Skeletal muscle satellite cell (primary cell): Measurements from ENCODE around the gene STK17A.

Experiments
- H3K27me3 ChIP-seq: 2 replicates; pipeline ENCODE4 v1.7.0; 2013; ENCODE audit warnings: low read length; ENCODE audit not compliant: control insufficient read depth, insufficient read depth
- H3K36me3 ChIP-seq: 2 replicates; pipeline ENCODE4 v1.7.0; 2013; ENCODE audit warnings: mild to moderate bottlenecking, control low read depth, low read length; ENCODE audit not compliant: insufficient read depth
- H3K4me1 ChIP-seq: 2 replicates; pipeline ENCODE4 v1.7.0; 2013; ENCODE audit warnings: low read length; ENCODE audit not compliant: control insufficient read depth, insufficient read depth
- H3K4me2 ChIP-seq: 2 replicates; pipeline ENCODE4 v1.7.0; 2013; ENCODE audit warnings: mild to moderate bottlenecking, low read length
- H3K4me3 ChIP-seq: 2 replicates; pipeline ENCODE4 v1.7.0; 2013; ENCODE audit warnings: low read length
- H3K9ac ChIP-seq: 2 replicates; pipeline ENCODE4 v1.7.0; 2013; ENCODE audit warnings: mild to moderate bottlenecking, low read depth, low read length, moderate library complexity
- H3K9me3 ChIP-seq: replicated peaks from 2 replicates; pipeline ENCODE4 v1.7.0; 2013; ENCODE audit warnings: mild to moderate bottlenecking, control low read depth, low read length

STK17A gene

DNA sequence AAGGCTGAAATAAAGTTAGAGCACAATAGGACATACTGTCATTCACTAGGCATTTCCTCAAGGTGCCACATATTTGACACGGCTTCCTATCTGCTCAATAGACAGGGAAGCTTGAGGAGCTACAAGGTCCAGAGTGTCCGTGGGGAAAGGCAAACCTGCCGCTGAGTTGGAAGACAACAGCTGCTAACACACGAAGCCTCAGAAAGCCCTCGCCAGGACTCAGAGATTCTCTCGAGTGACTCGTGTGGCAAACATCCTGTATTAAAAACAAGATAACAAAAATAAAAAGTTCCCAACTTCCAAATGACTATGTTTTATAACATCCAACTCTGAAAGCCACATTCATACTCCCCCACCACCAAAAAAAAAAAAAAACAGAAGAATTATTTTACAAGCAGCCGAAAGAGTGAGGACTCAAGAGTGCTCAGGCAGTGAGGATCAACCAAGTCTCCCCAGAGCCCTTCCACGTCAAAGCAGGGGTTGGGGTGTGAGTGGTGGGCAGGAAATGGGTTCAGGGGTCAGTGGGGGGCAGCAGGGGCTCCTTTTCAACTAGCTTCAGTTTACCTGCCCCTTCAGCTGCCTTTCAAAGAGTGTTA, 67.6 kb downstream of the STK17A start:
- Histone ChIP-seq H3K27me3 (no peaks in the 10 kb centered on the region), H3K9me3 (no peaks in the 10 kb centered on the region), H3K36me3 (no peaks in the 10 kb centered on the region), H3K9ac (peak overlapping the region; percentile 87), H3K4me1 (peaks cover 64% of the 10 kb centered on the region), H3K4me3 (peak overlapping the region; percentile 31), H3K4me2 (peak overlapping the region; percentile 70)

DNA sequence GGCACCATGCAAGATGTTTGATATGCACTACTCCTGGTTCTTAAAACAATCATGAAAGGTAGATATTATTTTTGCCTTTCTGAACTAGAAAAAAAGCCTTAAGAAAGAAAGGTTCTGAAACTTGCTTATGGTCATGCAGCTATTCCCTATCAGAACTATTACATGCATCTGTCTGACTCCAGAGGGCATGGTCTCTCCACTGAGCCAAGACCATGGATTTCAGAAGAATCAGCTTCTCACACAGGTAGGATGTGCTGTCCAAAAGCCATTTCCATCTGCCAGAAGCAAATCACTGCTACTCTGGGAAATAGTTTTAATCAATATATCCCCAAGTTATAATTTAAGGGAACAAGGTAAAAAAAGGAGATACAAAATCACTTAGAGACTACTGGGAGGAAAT, 69.5 kb downstream of the STK17A start:
- Histone ChIP-seq H3K9ac (peak overlapping the region; percentile 87), H3K36me3 (no peaks in the 10 kb centered on the region), H3K4me2 (no peak overlapping the region), H3K27me3 (no peaks in the 10 kb centered on the region), H3K9me3 (no peaks in the 10 kb centered on the region), H3K4me1 (peaks cover 46% of the 10 kb centered on the region), H3K4me3 (no peak overlapping the region)

DNA sequence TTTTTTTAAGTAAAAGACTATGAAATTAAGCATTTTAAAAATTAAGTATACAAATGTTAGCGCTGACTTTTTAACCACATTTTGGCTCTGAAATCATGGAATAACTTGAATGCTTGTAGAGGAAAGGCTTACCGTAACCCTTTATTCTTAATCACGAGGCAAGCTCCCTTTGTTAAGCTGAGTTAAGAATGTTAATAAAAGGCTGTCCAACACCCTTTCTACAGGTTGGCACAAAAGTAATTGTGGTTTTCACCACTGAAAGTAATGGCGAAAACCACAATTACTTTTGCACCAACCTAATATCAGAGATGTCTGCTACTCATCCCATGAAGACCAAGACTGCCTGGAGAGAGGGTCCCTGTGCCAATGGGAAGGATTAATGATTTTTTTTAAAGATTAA, 70.6 kb downstream of the STK17A start:
- H3K4me3 ChIP-seq = no peak overlapping the region
- H3K4me1 ChIP-seq = peaks cover 43% of the 10 kb centered on the region
- no peak overlapping the region for H3K9ac ChIP-seq
- H3K9me3 ChIP-seq = no peaks in the 10 kb centered on the region
- no peaks in the 10 kb centered on the region for H3K27me3 ChIP-seq
- H3K4me2 ChIP-seq = no peak overlapping the region
- H3K36me3 ChIP-seq = no peaks in the 10 kb centered on the region

DNA sequence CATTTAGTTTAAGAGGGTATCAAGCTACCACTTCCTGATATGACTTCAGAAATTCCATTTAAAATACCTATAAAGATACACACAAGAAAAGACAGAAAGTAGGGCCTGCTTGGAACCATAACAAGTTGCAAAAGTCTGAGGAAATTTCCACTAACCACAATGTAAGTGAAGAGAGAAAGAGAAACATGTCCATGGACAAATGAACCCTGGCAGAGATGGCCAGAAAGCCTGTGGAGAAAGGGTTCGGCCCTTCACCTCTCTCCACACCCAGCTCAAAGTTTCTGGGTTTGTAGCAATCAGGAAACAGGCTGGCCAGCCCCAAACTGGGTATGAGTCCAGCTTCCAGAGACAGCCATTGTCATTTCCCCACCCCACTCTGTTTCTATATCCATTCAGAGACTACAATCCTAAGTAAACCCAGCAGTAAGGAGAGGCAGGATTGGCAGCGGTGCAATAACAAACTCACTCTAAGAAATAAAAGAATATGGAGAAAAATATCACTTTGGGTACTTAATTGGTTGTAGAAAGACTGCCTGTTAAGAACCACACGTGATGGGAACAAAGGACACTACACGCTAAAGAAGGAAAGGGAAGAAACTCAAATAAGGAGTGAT, 71.1 kb downstream of the STK17A start:
- no peaks in the 10 kb centered on the region for H3K36me3 ChIP-seq

DNA sequence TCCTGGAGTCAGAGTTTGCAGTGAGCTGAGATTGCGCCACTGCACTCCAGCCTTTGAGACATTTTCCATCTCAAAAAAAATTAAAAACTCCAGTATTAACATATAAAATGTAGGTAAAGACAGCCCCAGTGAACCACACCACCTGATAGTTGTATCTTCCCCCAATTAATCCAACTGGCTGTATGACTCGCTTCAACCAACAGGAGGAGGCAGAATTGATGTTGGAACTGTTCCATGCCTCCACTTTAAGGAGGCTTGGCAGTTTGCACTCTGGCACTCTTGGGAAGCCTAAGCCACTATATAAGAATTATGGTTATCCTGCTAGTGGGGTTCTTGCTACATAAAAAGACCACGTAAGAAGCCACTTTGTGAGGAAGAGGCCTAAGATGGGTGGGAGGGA, 72.7 kb downstream of the STK17A start:
- H3K36me3 ChIP-seq = no peaks in the 10 kb centered on the region
- no peaks in the 10 kb centered on the region for H3K9me3 ChIP-seq
- H3K27me3 ChIP-seq = no peaks in the 10 kb centered on the region
- H3K4me3 ChIP-seq = no peak overlapping the region
- no peak overlapping the region for H3K4me2 ChIP-seq
- peaks cover 38% of the 10 kb centered on the region for H3K4me1 ChIP-seq
- H3K9ac ChIP-seq = no peak overlapping the region

More for the DNA sequence above, 71.1 kb downstream of the STK17A start:
- Histone ChIP-seq H3K4me2 (no peak overlapping the region), H3K27me3 (no peaks in the 10 kb centered on the region), H3K9me3 (no peaks in the 10 kb centered on the region), H3K9ac (no peak overlapping the region), H3K4me1 (peaks cover 43% of the 10 kb centered on the region), H3K4me3 (no peak overlapping the region)

DNA sequence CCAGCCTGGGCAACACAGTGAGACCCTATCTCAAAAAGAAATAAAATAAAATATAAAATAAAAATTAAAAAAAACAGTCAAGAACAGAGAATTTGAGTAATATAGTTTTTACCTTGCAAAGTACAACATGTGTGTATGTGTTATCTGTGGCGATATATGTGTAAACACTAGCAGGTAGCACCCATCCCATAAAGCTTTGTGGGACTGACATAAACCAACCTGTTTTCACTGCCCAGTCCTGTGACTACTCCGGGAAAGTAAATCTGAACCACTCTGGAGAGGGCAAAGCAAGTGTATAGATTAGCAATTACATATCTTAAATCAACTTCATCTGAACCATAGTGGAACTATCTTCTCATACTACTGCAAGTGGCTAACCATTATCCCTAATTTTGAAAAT, 74.1 kb downstream of the STK17A start:
- Histone ChIP-seq H3K4me1 (peaks cover 24% of the 10 kb centered on the region), H3K36me3 (no peaks in the 10 kb centered on the region), H3K9me3 (no peaks in the 10 kb centered on the region), H3K9ac (no peak overlapping the region), H3K4me3 (no peak overlapping the region), H3K4me2 (no peak overlapping the region), H3K27me3 (no peaks in the 10 kb centered on the region)

DNA sequence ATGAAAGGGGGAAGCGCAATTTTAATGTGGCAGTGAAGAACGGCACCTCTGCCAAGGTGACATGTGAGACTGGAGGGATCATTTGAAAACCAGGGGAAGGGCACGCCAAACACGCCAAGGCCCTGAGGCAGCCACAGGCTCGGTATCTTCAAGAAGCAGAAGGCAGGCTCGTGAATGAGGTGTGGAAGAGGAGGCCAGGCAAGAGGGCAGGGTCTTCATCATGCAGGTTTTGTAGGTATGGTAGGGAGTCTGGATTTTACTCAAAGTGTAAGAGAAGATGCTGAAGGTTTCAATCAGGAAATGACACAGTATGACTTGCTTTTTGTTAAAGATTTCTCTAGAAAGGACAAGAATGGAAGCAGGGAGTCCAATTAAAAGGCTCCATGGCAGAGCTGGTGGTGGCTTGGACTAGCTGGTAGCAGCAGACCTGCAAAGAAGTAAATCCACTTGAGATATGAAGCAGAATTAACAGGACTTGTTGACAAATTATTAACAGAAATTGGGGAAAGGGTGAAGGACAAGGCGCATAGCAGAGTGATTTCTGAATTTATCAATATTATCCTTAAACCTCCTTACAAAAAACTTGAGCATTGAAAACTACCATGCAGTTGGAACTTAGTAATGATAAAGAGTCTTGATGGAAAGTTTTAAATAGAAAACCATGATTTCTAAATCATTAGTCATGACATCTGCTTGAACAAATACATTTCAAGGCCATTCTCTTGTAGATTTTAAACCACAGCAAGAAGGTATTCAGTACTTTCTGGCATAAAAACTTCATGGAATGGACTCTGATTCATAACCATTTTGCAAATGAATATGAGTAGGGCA, 76.0 kb downstream of the STK17A start:
- H3K27me3 ChIP-seq = no peaks in the 10 kb centered on the region
- peak overlapping the region; percentile 67 for H3K9ac ChIP-seq
- peaks cover 20% of the 10 kb centered on the region for H3K4me1 ChIP-seq
- no peaks in the 10 kb centered on the region for H3K36me3 ChIP-seq
- H3K9me3 ChIP-seq = no peaks in the 10 kb centered on the region
- H3K4me2 ChIP-seq = peak overlapping the region; percentile 73
- H3K4me3 ChIP-seq = peak overlapping the region; percentile 44

DNA sequence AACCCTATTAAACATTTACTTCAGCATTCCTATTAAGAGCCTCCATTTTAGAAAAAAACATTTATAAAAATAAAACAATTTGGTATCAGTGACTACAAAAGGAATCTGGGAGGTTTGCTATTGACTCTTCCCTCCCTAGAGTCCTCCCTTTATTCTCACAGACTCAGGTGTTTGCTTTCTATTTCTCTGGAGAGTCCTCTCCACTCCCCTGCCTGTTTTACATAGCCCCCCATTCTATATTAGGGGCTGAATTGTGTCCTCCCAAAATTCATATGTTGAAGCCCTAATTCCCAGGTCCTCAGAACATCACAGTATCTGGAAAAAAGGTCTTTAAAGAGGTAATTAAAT, 76.6 kb downstream of the STK17A start:
- Histone ChIP-seq H3K4me3 (no peak overlapping the region), H3K36me3 (no peaks in the 10 kb centered on the region), H3K4me1 (peaks cover 21% of the 10 kb centered on the region), H3K27me3 (no peaks in the 10 kb centered on the region), H3K4me2 (peak overlapping the region; percentile 16), H3K9me3 (no peaks in the 10 kb centered on the region), H3K9ac (peak overlapping the region; percentile 64)

DNA sequence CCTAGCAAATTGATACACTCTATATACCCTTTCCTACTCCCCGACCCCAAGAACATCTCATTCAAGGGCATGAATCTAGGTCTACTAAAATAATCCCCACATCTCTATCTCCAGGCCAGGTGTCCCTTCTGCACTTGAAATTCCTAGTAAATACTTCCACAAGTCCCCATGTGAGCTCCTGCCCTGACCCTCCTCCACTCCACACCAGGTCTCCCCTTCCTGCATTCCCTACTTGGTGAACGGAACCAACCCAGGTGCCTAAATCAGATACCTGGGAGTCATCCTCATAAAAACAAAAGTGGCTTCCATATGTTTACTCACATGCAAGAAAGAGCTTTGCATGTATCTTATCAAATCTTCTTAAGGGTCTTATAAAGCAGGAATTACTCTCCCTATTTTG, 77.2 kb downstream of the STK17A start:
- Histone ChIP-seq H3K9ac (peak overlapping the region; percentile 64), H3K27me3 (no peaks in the 10 kb centered on the region), H3K9me3 (no peaks in the 10 kb centered on the region), H3K4me3 (no peak overlapping the region), H3K4me1 (peaks cover 24% of the 10 kb centered on the region), H3K36me3 (no peaks in the 10 kb centered on the region), H3K4me2 (no peak overlapping the region)

DNA sequence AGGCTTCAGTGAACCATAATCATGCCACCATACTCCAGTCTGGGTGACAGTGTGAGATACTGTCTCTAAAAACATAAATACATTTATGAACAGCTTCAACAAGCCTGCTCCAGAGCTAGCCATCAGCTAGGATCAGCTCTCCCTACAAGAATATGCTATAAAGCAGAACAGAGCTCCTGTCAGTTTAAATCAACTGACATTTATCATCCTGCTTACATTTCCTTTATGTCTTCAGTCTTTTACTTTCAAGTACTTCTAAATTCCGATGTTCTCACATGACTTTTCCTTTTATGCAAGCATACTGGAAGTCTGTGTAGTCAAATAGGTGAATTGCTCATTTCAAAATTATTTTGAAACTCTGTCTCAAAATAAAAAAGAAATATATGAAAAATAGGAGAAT, 81.8 kb downstream of the STK17A start:
- Histone ChIP-seq H3K36me3 (no peaks in the 10 kb centered on the region), H3K9ac (no peak overlapping the region), H3K4me1 (peaks cover 23% of the 10 kb centered on the region), H3K4me3 (no peak overlapping the region), H3K27me3 (no peaks in the 10 kb centered on the region), H3K4me2 (no peak overlapping the region), H3K9me3 (no peaks in the 10 kb centered on the region)

DNA sequence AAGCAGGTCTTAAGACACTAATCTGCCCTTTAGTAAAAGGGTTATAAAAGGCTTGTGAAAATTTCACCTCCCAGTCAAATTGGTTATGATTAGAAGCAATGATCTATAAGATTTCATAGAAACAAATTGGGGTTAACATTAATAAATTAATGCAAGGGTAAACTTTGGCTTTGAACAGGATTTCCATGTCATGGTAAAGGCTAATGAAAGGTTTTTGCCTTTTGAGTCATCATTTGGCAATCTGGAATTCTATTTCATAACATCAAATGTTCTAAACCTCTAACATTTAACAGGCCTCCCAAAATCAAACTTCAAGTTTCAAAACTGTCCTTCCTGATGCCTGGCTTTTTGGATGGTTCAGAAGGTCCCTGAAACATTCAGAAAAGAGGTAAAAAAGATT, 84.0 kb downstream of the STK17A start:
- H3K27me3 ChIP-seq = no peaks in the 10 kb centered on the region
- H3K4me1 ChIP-seq = peaks cover 17% of the 10 kb centered on the region
- no peaks in the 10 kb centered on the region for H3K36me3 ChIP-seq
- no peak overlapping the region for H3K4me3 ChIP-seq
- H3K9me3 ChIP-seq = no peaks in the 10 kb centered on the region
- H3K9ac ChIP-seq = peak overlapping the region; percentile 36
- H3K4me2 ChIP-seq = peak overlapping the region; percentile 38
